SJCRH30 (cell line): ENCODE results near the gene MTARC1. TPM values are rescaled to one million over a fixed set of nuclear protein-coding genes. Genes with fewer than 3 reads are reported as not detected.

Source experiments
- DNase-seq, 2 experiments: peaks; one replicate each; pipeline ENCODE4 v3.0.0-alpha.2; 2015 to 2020
- H3K27ac ChIP-seq: fragments of 250-450 bp; sonication (Bioruptor Pico); 2 replicates; pipeline ENCODE4 v1.5.1; 2020; ENCODE audit warnings: mild to moderate bottlenecking, moderate library complexity
- H3K27me3 ChIP-seq: fragments of 250-450 bp; sonication (Bioruptor Pico); 2 replicates; pipeline ENCODE4 v1.5.1; 2020; ENCODE audit warnings: mild to moderate bottlenecking, moderate library complexity
- H3K36me3 ChIP-seq: fragments of 250-450 bp; sonication (Bioruptor Pico); 2 replicates; pipeline ENCODE4 v1.5.1; 2020; ENCODE audit warnings: mild to moderate bottlenecking, moderate library complexity
- H3K4me1 ChIP-seq: fragments of 250-450 bp; sonication (Bioruptor Pico); 2 replicates; pipeline ENCODE4 v1.5.1; 2020; ENCODE audit warnings: mild to moderate bottlenecking, moderate library complexity
- H3K4me3 ChIP-seq: fragments of 250-450 bp; sonication (Bioruptor Pico); 2 replicates; pipeline ENCODE4 v1.5.1; 2020; ENCODE audit warnings: mild to moderate bottlenecking, moderate library complexity
- H3K9me3 ChIP-seq: fragments of 250-450 bp; sonication (Bioruptor Pico); replicated peaks from 2 replicates; pipeline ENCODE4 v1.5.1; 2020; ENCODE audit warnings: mild to moderate bottlenecking, moderate library complexity
- total RNA-seq: library from RNA; depleted of rRNA; stranded (reverse); fragments of >200 nt; shearing (Covaris generic); gene quantifications from 2 replicates; pipeline ENCODE4 v1.2.3, GENCODE V29; 2014; rRNA removed

MTARC1 gene
- total RNA-seq, 1 experiment from 2014 or later, result 1.6 TPM

DNA sequence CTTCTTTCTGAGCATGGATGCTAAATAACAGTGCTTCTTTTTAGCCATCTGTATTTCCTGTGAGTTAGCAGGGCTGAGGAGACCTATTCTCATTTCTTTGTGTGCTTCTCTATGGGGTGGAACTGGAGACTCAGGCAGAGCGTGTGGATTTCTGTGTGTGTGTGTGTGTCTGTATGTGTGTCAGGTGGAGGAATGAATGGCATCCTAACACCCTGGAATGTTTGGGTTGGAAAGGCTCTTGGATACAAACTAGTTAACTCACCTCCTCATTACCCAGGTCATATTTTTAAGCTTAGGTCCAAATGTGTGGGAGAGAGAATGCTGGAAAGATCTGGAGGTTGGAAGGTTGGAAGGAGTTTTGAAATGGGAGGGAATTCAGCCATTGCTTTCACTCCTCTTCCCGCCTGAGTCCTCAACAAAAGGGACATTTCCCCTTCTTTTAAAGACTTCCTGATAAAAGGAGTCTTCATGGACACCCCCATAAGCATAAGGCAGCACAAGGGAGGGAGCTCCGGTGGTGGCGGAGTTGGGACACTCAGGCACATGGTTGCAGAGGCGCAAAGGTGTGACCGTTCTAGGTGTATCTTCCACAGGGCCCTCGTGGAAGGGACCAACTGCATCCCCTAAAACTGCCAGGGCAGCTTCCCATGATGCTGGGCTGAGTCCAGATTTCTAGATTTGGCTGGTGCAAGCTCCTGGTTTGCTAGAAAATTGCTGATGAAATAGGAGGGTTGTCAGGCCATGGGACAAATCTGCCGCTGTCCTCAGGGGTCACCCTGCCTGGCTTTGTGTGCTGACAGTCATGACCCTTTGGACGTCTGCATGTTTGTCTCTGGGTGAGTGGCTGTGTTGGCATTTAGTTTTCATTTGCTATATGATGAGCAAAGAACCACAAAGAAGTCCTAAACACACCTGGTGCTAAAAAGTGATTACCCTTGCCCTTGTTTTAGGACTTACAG is 37.6 kb downstream of the MTARC1 start:
- no peaks in the 10 kb centered on the region for H3K36me3 ChIP-seq

DNA sequence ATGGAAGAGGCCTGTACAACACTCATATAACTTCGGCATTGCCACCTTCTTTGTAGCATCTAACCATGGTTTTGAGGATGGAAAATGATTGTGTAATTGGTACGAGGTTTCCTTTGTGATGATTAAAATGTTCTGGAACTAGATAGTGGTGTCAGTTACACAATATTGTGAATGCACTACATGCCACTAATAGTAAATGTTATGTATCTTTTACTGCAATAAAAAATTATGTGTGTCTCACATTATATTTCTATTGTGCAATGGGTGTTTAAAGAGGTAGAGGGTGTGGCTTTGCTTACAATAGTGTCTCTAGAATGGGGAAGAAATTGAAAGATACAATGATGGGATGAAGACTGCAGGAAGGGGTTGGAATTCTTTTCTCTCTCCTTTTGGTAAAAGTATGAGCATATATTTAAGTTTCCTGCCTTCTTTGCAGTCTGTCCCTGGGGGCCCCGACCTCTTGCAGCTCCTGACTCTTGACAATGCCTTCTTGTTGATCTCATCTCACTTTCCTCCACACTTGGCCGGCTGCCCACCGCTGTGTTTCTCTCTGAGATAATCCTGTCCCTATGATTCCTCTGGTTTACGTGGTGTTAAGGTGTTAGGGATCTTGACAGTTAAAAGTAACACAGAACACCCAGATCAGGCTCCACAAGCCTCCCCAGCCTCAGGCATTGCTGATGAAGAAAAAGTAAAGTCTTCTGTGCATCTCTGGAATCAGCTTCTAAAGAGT is 39.3 kb downstream of the MTARC1 start:
- Histone ChIP-seq H3K27ac (no peak overlapping the region), H3K4me1 (no peaks in the 10 kb centered on the region), H3K4me3 (no peak overlapping the region), H3K36me3 (no peaks in the 10 kb centered on the region), H3K27me3 (no peaks in the 10 kb centered on the region), H3K9me3 (no peaks in the 10 kb centered on the region)
- peak; percentile 35 to 48 for DNase-seq

More for the DNA sequence above, 37.6 kb downstream of the MTARC1 start:
- DNase-seq, result no peak
- no peaks in the 10 kb centered on the region for H3K27me3 ChIP-seq
- peaks cover 1% of the 10 kb centered on the region for H3K4me1 ChIP-seq
- no peak overlapping the region for H3K27ac ChIP-seq
- no peaks in the 10 kb centered on the region; the same call in 1 of the 2 replicates for H3K9me3 ChIP-seq
- H3K4me3 ChIP-seq, result no peak overlapping the region

DNA sequence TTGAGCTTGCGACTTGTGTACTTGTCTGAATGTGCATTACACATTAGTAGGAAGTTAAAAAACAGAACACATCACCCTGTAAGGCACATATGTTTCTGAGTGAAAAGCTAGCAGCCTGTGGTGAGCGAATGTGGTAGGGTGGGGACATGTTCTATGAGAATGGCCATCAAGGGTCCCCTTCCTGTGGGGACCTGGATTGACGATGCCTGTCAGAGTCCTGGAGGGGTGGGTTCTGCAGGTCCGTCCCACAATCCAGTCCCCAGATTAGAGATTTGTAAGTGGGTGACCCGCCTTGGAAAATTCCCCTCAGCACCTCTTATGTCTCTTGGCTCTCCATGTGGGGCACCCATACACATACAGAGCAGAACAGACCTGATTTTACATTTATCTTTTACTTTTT is 40.0 kb downstream of the MTARC1 start:
- Histone ChIP-seq H3K27ac (no peak overlapping the region), H3K4me1 (no peaks in the 10 kb centered on the region), H3K4me3 (no peak overlapping the region), H3K27me3 (no peaks in the 10 kb centered on the region), H3K36me3 (no peaks in the 10 kb centered on the region), H3K9me3 (no peaks in the 10 kb centered on the region)
- no peak for DNase-seq

DNA sequence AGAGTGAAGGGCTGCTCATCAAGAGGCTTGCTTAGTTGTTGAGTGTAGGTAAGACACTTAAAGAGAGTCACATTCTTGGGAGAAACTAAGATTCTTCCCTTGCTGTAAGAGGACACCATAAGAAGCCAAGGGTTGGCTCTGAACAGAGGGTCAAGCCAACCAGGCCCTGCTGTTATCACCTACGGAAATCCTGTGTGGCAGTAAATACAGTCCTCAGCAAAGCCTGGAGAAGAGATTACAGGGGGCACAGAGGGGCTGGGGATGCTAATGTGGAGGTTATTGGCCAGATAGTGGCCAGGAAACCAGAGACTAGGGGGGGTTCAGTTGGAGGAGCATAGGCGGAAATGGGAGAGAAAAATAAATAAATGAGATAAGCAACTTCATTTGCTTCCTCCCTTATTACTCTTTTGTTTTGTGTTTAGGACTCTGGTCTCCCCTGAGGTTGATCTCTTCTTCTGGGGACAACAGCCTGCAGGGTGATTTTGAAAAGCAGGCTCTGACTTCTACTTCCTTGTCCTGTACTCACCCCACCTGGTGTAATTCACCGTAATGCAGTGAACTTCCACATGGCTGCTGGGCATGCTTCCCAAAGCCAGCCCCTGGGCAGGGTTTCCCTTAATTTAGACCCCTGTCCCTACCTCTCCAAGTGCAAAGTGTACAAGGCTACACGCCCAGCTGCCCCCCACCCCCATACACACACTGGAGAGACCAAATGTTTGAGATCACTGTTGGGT is 40.9 kb downstream of the MTARC1 start:
- Histone ChIP-seq H3K4me3 (no peak overlapping the region), H3K36me3 (no peaks in the 10 kb centered on the region), H3K4me1 (no peaks in the 10 kb centered on the region), H3K27ac (no peak overlapping the region), H3K27me3 (no peaks in the 10 kb centered on the region), H3K9me3 (no peaks in the 10 kb centered on the region)
- DNase-seq, result no peak

DNA sequence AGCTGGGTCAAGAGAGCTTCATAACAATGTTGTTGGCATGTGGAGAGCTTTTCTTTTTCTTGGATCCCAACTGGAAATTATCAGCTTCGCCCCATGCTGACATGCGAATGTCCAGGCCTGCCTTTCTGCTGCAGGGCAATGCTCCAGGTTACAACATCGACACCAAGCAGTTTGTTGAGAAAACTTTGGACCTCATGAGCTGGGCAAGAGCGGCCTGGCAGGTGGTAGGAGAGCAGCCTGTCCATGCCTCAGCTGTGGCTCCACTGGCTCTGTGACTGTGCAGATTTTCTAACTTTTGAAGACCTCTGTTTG is 41.4 kb downstream of the MTARC1 start:
- H3K27me3 ChIP-seq, result no peaks in the 10 kb centered on the region
- H3K4me1 ChIP-seq, result no peaks in the 10 kb centered on the region
- H3K27ac ChIP-seq, result no peak overlapping the region
- H3K9me3 ChIP-seq, result no peaks in the 10 kb centered on the region
- no peak overlapping the region for H3K4me3 ChIP-seq
- no peak for DNase-seq
- no peaks in the 10 kb centered on the region for H3K36me3 ChIP-seq

DNA sequence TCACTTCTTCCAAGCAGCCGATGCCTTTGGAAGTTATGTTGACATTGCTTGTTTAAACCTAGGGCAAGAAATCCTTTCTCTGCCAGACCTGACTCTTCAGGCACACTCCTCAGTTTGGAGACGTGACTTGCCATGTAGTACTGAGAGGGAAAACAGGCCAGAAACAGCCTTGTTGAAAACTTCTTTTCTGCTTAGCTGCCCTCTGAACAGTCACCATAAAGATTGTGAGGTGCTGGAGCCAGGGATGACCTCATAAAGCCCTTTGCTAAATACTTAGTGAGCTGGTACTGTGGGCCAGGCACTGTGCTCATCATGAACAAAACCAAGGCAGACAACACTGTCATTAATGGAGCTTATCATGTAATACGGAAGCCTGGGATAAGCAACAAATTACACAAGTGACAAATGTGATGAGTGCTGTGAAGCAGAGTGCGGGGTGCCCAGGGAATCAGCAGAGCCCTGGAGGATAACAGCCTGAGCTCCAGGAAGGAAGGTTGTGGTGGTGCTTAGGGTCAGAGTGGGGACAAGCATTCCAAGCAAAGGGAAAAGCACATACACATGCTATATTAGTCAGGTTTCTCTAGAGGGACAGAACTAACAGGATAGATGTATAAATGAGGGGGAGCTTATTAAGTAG is 42.4 kb downstream of the MTARC1 start:
- H3K36me3 ChIP-seq, result no peaks in the 10 kb centered on the region
- H3K9me3 ChIP-seq, result no peaks in the 10 kb centered on the region
- no peaks in the 10 kb centered on the region for H3K4me1 ChIP-seq
- H3K27ac ChIP-seq, result no peak overlapping the region
- DNase-seq, result no peak
- no peaks in the 10 kb centered on the region for H3K27me3 ChIP-seq
- H3K4me3 ChIP-seq, result no peak overlapping the region

DNA sequence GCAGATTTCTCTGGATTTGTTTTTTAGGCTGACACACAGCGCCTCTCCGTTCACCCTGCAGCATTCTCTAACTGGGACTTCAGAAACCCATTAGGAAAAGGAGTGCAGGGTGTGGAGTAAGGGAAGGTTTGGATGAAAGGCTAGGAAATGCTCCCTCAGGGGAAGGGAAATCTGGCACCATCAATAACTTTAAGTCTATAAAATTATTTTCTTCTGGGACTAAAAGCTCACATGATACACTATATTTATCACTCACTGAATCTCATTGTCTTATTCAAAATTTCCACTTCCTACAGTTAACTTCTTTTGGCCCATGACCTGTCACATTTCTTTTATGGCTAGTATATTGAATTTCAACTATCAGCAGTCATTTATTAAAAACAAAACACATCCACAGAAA is 46.7 kb downstream of the MTARC1 start:
- Histone ChIP-seq H3K27ac (no peak overlapping the region), H3K9me3 (no peaks in the 10 kb centered on the region), H3K27me3 (no peaks in the 10 kb centered on the region), H3K4me1 (no peaks in the 10 kb centered on the region), H3K36me3 (no peaks in the 10 kb centered on the region), H3K4me3 (no peak overlapping the region)
- DNase-seq, result no peak

DNA sequence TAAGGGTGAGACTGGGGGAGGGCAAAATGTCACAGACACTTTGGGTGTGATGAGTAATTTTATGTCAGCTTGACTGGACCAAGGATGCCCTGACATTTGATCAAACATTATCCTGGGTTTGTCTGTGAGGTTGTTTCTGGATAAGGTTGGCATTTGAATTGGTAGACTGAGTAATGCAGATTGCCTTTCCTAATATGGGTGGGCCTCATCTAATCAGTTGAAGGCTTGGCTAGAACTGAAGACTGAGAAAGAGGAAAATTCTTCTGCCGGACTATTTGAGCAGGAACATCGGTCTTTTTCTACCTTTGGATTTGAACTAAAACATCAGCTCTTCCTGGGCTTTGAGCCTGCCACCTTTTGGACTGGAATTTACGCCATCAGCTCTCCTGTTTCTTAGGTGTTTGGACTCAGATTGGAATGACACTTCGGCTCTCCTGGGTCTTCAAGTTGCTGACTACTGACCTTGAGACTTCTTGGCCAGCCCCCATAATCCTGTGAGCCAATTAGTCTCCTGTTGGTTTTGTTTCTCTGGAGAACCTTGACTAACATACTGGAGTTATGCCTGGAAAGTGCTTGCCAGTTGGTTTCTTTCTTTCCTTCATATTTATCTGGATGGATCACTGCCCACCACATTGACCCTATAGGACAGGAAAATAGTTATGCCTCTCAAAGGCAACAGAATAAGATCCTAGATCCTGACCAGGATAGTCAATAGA is 47.6 kb downstream of the MTARC1 start:
- Histone ChIP-seq H3K27me3 (no peaks in the 10 kb centered on the region), H3K9me3 (no peaks in the 10 kb centered on the region), H3K4me3 (no peak overlapping the region), H3K27ac (no peak overlapping the region), H3K36me3 (no peaks in the 10 kb centered on the region), H3K4me1 (no peaks in the 10 kb centered on the region)
- no peak for DNase-seq

Other genes starting within 250 kb of the MTARC1 start
- 1.6 and 1.8 TPM in 2 replicates for gene C1orf115, start 96.5 kb upstream of the MTARC1 start, total RNA-seq
- gene MTARC2, start 38.6 kb upstream of the MTARC1 start, total RNA-seq, result 5.4 and 5.6 TPM in 2 replicates
- gene HLX, start 92.5 kb downstream of the MTARC1 start, total RNA-seq, result 15.4 and 17.0 TPM in 2 replicates